ENCODE measurements around the gene TXNL4A.

Gene TXNL4A

DNA sequence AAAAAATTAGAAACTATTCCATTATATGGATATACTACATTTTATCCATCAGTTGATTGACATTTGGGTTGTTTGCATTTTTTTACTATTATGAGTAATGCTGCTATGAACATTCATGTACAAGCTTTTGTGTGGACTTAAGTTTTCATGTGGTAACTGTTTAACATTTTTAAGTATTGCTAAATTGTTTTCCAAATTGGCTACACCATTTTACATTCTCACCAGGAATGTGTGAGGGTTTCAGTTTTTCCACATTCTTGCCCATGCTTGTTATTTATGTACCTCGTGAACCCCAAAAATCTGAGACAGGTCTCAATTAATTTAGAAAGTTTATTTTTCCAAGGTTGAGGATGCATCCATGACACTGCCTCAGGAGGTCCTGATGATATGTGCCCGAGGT is 3.1 kb upstream of the TXNL4A start:
- DNase-seq (ENCODE audit: low read depth): no peak

DNA sequence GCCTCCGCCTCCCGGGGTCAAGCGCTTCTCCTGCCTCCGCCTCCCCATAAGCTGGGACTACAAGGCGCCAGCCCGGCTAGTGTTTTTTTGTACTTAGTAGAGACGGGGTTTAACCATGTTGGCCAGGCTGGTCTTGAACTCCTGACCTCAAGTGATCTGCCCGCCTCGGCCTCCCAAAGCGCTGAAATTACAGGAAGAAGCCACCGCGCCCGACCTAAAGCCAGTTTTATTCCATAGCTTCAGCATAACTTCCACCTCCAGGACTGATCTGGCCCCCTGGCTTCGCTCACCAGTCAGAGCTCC is 783 bp upstream of the TXNL4A start:
- no peak for DNase-seq (ENCODE audit: low read depth)

DNA sequence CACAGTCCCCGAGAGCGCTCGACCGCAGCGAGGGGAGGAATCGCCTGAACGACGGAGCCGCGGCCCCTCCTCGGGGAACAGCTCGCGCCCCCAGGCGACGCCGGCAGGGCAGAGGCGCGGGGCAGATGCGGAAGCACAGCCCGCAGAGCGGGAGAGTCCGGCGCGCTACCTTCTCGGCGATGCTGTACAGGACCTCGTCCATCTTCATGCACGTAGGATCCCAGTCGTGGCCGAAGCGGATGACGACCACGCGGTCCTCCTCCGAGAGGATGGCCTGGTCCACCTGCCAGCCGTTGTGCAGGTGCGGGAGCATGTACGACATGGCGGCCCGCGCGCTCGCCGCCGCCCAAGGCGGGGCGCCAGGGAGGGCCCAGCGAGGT is 302 bp downstream of the TXNL4A start:
- peak; percentile 47 for DNase-seq (ENCODE audit: low read depth)

DNA sequence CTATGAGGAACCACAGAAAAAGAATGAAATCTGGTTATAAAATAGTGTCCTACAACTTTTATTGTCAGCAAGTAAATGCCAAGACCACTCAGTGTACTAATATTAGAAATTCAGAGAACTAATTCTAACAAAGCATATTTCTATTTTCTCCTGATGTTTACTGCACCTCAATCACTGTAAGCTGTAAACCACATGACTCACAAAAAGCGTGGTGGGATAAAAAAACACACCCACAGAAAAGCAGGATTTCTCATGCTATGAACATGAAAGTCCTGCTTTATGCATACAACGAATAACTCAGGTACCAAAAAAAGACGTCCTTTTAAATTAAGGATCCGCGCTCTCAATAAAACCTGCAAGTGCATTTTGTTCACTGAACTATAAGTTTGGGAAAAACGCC is 797 bp downstream of the TXNL4A start:
- no peak for DNase-seq (ENCODE audit: low read depth)

DNA sequence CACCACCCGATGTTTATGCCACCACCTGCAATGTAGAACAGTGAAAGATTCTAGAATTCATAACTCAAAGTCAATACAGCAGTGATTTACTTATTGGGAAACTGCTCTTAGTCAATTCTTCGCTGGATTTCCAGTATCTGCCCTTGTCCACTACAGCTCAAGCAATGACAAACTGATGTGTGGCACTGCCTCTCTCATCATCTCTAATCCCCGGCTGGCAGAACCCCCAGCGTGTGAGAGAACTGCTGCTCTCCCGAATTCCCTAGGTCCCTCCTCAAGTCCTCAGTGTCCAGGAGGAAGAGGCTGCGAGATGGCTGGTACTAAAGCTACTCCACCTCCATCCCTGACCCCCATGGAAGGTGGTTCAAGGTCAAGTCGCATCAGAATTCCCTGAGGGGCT is 1.6 kb downstream of the TXNL4A start:
- DNase-seq (ENCODE audit: low read depth): no peak

DNA sequence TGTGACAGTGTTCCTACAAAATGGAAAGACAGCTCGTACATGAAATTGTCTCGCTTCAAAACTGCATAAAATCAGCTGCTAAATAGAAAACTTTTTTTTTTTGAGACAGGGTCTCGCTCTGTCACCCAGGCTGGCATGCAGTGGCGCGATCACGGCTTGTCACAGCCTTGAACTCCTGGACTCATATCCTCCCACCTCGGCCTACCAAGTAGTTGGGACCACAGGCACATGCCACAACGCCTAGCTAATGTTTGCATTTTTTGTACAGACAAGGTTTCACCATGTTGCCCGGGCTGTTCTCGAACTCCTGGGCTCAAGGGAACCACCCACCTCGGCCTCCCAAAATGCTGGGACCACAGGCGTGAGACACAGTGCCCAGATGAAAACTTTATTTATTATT is 3.2 kb downstream of the TXNL4A start:
- DNase-seq (ENCODE audit: low read depth): no peak

DNA sequence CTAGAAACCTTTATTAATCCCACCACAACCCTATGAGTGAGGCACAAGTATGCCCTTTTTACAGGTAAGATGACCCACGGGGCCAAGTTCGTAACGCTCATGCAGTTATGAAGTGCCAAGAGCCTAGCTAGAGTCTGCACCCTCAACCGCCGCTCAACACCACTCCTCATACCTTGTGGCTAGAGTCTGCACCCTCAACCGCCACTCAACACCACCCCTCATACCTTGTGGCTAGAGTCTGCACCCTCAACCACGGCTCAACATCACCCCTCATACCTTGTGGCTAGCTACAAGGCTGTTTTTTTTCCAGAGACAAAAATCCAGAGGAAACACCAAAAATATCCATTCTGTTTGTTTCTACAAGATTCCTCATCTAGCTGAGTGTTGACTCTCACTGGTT is 4.6 kb downstream of the TXNL4A start:
- DNase-seq (ENCODE audit: low read depth): no peak

DNA sequence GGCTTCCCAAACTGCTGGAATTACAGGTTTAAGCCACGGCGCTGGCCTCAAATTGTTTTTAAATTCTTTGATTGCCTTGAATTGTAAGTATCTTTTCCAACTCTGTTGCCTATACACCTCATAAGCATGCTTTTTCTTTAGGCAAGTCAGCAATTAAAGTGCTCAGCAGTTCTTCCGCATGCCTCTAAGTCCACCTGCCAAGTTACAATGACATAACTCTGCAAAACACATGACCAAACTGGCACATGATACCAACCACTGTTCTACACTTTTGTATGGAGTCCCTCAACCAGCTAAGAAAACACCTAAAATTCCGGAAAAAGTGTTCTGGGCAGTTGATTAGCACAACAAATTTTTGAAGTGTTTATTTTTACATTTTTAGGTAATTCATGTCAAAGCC is 5.1 kb downstream of the TXNL4A start:
- DNase-seq (ENCODE audit: low read depth): no peak

DNA sequence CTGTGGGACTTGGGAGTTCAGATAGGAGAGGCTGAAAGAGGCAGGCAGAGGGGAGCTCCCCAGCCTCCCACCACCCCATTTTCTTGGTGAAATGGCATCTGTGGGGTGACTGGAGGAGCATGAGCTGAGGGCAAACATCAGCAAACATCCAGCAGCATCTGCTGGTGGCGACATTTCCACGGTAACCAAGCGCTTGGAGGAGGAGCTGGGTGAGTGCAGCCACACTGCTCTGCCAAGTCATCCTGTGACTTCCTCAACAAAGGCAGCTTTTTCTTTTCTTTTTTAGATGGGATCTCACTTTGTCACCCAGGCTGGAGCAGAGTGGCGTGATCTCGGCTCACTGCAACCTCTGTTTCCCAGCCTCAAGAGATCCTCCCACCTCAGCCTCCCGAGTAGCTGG is 5.6 kb downstream of the TXNL4A start:
- DNase-seq (ENCODE audit: low read depth): no peak

DNA sequence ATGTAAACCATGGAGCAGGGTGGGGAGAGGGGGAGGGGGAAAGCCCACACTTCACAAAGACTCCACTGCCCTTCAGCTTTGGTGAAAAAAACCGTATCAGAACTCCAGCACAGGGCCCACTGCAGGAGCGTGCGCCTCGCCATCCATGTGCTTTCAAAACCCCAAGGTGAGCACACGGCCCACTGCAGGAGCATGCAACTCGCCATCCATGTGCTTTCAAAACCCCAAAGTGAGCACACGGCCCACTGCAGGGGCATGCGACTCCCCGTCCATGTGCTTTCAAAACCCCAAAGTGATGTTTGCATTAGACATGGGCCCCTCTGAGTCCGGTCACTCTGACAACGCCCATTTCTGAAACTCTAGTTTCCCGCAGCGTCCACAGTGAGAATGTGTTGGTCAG is 7.8 kb downstream of the TXNL4A start:
- DNase-seq (ENCODE audit: low read depth): no peak

DNA sequence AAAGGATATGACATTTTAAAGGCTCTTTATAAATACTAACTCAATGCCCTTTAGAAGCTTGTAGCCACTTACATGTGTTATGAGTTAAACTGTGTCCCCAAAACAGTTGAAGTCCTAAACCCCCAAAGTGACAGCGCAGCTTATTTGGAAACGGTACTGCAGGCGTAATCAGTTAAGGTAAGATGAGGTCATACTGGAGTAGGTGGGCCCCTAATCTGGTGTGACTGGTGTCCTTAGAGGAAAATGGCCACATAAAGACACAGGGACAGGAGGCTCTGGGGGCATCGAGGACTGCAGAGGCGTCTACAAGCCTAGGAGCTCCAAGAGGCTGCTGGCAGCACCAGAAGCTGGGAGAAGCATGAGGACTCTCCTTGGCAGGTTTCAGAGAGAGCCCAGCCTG is 8.5 kb downstream of the TXNL4A start:
- DNase-seq (ENCODE audit: low read depth): no peak

DNA sequence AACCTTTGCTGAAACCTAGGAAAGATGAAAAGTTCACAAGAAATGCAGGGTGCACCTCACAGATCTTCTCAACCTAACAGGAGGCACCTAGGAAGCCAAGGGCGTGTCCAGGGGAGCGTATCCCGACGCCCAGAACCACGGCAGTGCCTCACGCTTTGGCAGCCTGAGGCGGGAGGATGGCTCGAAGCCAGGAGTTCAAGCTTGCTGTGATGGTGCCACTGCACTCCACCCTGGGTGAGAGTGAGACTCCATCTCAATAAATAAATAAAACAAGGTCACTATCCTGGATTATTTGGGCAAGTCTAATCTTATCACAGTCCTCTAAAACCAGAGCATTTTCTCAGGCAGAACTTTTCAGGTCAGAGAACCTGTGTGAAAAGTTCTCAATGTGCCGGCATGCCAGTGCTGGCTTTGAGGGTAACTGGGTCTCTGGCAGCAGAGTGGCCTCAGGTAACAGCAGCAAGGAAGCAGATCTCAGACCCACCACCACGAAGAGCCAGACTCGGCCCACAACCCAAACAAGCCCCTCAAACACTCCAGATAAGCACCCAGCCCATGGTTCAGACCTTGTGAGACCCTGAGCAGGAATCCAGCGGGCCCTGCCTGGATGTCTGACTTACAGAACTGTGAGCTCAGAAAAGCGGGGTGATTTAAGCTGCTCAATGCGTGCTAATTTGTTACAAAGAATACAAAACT is 12.2 kb downstream of the TXNL4A start:
- DNase-seq (ENCODE audit: low read depth): no peak

DNA sequence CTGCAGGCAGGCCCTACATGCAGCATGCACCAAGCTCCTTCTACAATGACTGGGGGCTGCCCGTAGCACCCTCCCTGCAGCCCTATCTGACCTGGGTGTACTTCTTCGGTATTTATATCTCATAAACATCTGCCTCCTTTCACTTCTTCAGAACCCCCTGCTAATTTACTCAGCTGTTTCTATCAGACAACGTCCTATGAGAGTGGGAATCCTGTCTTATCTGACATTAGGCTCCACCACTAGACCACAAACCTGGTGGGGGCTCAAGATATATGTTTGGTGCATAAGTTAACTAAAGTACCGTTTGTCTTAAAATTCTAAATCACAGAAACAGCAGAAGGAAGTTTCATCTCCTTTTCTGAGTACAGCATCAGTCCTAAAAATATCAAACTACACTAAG is 13.3 kb downstream of the TXNL4A start:
- DNase-seq (ENCODE audit: low read depth): no peak

DNA sequence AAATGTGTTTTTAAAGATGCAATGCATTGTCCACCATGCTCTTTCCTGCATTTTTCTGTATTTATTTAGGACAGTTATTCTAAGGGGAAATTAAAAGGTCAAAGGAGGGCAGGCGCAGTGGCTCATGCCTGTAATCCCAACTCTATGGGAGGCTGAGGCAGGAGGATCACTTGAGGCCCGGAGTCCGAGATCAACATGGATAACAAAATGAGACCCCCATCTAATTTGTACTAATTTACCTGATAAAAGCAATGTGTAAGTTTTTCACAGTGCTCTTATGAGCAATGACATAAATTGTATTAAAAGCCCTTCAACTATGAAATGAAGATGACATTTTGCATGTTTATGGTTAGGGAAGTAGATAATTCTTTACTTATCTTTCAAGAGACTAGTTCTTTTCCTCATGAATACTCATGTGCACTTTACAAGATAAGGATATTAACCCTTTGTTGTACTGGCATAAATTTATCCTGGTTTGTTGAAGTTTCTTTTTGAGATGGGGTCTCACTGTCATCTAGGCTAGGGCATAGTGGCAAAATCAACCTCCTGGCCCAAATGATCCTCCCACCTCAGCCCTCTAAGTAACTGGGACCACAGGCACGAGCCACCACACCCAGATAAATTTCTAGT is 14.2 kb downstream of the TXNL4A start:
- no peak for DNase-seq (ENCODE audit: low read depth)

DNA sequence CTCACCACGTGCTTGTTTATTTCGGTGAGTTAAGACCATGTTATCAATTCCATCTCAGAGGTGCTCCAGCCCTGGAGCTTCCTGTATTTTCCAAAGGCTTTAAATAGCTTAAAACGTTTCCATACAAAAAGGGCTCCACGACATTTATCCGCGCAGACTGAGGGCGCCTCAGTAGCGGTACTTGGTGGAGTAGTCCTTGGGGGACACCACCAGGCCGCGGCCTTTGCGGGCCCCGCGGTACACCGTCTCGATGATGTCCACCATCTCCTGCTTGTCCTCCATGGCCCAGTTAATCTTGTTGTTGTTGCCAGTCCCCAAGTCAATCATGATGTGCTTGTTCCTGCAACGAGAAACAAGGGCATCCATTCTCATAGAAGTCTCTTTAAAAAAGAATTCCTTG is 14.8 kb downstream of the TXNL4A start:
- no peak for DNase-seq (ENCODE audit: low read depth)

DNA sequence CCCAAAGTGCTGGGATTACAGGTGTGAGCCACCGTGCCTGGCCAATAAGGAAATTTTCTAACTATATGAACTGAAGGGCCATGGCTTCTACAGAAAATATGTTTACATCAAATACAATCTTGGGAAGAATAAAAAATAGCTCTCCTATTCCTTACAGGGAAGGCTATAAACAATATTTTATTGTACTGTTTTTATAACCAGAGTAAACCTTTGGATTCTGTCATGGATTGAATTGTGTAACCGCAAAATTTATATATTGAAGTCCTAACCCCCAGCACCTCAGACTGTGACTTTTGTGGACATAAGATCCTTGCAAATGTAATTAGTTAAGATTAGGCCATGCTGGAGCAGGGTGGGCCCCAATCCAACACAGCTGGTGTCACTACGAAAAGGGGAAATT is 15.6 kb downstream of the TXNL4A start:
- no peak for DNase-seq (ENCODE audit: low read depth)

DNA sequence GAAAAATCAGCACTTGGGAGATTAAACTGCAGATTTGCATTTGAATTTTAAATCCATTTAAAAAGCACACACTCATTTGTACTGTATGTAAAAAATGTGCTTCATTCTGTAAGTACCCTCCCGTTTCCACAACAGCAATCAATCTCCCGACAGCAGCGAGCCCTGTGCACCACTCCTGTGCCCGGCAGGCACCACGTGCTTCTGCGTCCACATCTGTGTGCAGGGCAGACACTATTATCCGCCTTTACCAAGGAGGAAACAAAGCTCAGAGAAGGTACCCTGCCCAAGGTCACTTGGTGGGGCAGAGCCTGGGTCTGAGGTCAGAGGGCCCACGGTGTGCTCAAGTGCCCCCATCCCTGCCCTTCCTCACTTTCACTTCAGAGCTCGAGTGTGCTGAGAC is 16.4 kb downstream of the TXNL4A start:
- DNase-seq (ENCODE audit: low read depth): no peak

DNA sequence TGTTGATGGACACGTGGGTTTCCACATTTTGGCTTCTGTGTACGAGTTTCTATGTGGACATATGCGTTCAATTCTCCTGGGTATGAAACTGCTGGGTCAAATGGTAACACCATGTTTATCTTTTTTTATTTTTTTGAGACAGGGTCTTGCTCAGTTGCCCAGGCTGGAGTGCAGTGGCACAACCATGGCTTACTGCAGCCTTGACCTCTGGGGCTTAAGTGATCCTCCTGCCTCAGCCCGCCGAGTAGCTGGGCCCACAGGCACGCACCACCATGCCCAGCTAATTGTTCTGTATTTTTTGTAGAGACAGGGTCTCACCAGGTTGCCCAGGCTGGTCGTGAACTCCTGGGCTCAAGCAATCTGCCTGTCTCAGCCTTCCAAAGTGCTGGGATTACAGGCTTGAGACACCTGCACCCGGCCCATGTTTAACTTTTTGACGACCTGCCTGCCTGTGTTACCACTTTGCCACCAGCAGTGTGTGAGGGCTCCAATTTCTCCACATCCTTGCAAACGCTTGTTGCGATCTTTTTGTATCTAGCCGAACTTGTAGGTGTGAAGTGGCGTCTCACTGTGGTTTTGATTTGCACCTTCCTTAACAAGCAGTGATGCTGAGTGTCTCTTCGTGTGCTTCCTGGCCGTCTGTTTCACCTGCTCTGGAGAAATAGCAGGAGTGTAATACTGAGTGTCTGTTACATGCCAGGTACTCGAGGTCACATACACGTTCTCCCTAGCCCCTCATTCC is 17.0 kb downstream of the TXNL4A start:
- no peak for DNase-seq (ENCODE audit: low read depth)

DNA sequence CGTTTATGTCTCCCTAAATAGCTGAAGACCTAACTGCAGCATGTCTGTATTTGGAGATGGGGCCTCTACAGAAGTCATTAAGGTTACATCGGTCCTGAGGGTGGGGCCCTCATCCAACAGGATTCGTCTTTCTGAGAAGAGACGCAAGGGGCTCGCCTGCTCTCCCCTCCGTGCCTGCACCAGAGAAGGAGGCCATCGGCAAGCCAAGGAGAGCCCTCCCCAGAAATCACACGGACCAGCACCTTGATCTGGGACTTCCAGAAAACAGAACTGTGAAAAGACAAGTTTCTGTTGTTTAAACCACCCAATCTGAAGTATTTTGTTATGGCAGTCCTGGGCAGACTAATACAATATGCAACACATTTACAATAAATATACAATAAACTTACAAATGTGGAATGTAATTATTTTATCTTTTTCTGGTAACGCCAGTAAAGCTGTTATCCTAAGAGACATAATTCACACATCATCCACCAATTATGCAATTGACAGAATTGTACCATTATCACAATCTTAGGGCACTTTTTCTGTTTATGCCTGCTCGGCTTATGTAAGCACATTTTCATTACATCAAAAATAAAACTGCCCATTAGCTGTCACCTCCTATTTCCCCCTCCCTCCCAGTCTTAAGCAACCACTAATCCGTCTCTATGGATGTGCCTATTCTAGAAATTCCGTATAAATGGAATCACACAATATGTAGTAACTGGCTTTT is 17.8 kb downstream of the TXNL4A start:
- no peak for DNase-seq (ENCODE audit: low read depth)

DNA sequence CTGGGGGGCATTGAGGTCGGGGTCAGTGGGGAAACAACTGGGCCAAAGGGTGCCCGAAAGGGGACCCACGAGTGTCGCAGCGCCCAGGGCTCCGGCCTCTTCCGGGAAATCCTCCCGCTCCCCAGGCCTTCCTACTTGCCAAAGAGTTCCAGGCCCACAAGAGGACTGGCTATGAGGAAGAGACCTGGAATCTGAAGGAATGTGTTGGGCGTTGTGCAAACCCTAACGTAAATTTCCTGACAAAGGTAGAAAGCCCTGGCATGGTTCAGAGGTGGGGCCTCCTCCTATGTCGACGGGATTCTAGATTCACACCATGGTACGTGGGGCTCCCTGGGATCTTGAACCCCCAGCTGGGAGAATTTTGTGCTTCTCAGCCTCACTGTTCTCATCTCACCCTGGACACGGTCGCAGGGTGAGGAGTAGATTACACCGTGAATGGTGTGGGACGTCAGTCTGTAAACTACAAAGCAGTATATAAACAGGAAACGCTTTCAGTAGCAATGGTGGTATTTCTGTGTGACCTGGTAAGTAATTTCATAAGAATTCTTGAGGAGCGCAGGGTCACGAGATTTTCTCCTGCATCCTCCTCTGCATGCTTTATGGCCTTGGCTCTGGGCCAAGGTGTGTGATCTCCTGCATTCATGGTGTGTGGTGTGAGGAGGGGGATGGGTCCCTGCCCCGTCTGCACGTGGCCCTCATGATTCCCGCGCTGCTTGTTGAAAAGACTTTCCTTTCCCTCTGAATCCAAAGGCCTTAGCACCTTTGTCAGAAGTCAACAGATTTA is 23.1 kb downstream of the TXNL4A start:
- DNase-seq (ENCODE audit: low read depth): no peak

DNA sequence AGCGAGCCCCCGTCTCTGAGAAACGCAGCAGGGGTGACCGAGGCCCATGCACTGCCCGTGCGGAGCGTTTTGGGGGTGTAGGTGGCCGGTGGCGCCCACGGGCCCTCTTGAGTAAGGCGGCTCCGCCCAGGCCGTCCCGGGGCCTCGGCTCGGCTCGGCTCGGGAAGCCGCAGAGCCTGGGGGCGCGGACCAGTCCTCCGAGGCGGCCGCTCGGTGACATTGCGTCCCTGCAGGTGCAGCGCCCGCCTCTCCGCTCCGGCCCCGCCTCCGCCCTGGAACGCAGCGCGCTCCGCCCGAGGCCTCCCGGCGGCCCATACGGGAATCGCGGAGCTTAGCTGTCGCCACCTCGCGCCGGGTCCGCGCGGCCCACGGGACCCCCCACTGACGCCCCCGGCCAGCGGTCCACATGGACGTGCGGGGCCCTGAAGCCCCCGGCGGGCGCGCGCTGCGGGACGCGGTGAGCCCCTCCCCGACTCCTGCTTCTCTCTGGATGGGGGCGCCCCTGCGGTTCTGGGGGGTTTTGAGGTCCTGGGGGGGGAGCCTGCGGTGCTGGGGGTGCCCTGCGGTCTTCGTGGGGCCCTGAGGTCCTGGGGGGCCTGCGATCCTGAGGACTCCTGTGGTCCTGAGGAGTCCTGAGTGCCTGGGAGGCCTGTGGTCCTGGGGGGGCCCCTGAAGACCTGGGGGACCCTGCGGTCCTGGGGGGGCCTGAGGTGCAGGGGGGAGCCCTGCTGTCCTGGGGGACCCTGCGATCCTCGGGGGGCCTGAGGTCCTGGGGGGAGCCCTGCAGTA is 23.8 kb downstream of the TXNL4A start, which contains the start of gene HSBP1L1:
HSBP1L1 (plus strand) TSS at position 314 of the 789 bp plus-strand sequence; CDS start at position 407, 93 bp downstream.
- peak; percentile 53 for DNase-seq (ENCODE audit: low read depth)

Data from activated T-helper 1 cell treated with Interleukin-2 at 50 U/mL for 16 hours (primary cell).